ENCODE data around the gene TPD52L2.

DNA sequence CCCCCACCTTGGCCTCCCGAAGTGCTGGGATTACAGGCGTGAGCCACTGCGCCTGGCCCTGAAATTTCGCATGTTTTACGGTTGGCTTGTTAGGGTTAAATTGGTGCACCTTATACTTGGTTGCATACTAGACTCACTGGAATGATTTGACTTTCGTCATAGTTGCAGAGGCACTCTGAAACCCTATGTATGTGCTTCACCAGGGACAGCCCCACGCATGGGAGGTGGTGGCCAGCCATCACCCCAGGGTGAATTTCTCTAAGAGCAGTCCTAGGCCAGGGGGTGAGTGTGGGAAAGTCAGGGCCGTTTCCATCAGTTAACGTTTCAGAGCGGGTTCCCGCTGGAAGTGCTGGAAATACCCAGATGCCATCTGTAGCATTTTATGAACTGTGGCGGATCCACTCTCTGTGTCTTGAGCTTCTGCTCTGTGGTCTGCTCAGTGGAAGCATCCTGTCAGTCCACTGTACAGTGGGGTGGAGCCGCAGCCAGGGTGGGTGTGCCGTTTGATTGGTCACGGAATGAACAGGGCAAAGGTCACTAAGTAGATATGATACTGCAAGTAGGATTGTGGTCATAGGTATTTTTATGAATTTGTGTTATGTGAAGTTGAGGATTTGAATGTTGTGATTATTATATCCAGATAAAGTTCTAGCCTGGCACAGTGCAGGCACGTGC is 43.1 kb downstream of the TPD52L2 start:
- no peak for TF ChIP-seq POLR2AphosphoS5 (IDR thresholded peaks at IDR 0.05)
- TF ChIP-seq, protein P1, sequence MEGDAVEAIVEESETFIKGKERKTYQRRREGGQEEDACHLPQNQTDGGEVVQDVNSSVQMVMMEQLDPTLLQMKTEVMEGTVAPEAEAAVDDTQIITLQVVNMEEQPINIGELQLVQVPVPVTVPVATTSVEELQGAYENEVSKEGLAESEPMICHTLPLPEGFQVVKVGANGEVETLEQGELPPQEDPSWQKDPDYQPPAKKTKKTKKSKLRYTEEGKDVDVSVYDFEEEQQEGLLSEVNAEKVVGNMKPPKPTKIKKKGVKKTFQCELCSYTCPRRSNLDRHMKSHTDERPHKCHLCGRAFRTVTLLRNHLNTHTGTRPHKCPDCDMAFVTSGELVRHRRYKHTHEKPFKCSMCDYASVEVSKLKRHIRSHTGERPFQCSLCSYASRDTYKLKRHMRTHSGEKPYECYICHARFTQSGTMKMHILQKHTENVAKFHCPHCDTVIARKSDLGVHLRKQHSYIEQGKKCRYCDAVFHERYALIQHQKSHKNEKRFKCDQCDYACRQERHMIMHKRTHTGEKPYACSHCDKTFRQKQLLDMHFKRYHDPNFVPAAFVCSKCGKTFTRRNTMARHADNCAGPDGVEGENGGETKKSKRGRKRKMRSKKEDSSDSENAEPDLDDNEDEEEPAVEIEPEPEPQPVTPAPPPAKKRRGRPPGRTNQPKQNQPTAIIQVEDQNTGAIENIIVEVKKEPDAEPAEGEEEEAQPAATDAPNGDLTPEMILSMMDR (IDR thresholded peaks at IDR 0.05) = no peak

Data from stomach (tissue), 4 donors.